Kasumi-1 (cell line): ENCODE measurements around the gene SNCAIP.

Source experiments
- DNase-seq, 2 experiments: peaks; one replicate each; lab custom pipeline; 2025; lab: John Stamatoyannopoulos, UW

Gene SNCAIP

DNA sequence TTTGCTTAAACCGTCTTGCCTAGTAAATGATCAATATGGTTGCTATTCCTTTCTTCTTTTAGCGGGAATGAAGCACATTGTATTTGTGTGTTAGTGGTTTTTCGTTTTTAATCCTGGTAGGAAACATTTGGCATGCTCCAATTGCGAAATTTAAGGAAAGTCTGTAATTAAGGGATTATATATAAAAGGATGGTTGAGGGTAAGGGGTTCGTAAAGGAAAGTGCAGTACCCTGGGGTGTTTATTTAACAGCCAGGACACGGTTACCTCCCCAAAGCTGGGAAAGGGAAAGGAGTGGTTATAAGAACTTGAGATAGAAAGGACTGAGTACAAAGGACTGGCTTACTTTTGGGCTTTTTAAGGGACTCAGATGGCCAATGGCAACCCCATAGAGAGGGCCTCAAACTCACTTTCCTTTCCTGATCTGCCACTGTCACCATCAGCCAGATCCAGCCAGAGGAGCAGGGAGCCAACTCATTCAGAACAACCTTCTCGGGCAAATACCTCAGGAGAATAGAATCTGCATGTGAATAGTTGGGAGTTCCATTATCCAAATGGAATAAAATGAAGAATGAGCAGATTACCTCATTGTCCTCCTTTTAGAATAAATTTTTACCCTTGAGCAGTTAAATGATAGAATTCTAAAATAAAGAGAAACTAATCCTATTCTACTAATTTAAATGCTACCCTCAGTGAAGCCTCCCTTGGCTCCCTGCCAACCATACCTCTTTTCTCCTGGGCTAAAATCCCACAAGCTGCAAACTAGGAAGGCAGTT lies 117.7 kb downstream of the SNCAIP start:
- no peak for DNase-seq

DNA sequence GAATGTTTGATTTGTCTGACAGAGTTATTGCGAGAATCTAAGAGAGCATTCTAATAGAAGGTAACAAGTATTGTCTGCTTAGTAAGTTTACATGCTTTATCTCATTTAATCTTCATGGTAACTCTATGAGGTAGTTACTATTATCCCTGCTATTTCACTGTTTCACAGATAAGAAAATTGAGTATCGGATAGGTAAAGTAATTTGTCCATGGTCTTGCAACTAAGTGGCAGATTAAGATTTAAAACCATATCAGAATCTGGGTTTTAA lies 118.2 kb downstream of the SNCAIP start:
- no peak for DNase-seq

- no peak for DNase-seq
Measured at GRCh38 chr5:122431298-122431697, 119.3 kb downstream of the SNCAIP start.

DNA sequence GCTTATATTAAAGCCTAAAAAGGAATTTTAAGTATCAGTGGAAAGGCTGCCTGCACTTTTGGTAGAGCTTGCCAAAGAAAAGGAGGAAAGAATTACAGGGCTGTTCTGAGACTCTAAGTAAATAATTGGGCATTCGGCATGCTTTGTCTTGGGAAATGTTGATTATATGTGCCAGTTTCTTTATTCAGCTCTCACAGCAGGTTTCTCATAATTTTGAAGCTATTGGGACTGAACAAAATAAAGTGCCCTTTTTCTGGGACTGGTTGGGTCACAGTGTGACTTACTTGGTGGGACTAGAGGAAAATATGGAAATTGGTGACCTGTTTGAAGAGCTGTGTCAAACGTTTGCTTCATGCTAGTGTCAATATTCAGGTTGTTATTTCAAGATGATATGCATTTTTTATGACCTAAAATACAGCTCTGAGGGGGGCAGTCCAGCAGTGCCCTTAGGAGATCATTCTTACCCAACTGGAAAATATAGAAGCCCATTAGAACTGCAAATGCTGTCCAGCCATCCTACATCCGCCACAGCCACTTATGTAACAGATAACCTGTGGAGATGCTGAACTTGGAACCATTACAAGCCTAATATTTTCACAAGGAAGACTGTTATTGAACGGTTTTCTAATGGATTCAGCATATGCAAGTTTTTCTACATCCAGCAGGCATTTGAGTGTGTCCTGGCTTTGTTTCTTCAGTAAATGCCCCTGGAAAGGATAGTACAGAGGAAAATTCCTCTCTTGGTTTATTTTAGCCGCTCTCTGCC lies 122.4 kb downstream of the SNCAIP start:
- no peak for DNase-seq

GRCh38 chr5:122435234-122435633 lies 123.2 kb downstream of the SNCAIP start:
- DNase-seq = no peak

- DNase-seq = no peak
Measured at GRCh38 chr5:122435761-122436160, 123.7 kb downstream of the SNCAIP start.

- no peak for DNase-seq
Measured at GRCh38 chr5:122436615-122437014, 124.6 kb downstream of the SNCAIP start.

DNA sequence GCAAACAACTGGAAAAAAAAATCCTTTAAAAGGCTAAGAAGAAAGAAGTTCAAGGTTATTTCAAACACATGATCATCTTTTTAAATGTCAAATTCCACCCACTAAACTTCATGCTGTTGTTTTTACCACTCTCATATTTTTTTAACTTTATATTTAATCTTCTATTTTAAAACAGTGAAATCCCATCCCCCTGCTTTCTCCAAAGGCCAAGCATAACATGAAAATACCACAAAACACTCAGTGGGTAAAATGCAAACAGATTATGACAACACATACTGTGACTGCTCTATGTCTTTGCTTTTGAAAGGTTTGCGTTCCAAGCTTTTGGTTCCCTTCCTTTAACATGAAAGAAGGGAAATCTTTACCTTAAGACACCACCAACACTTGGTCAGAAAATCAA lies 127.6 kb downstream of the SNCAIP start:
- no peak for DNase-seq

- no peak for DNase-seq
Measured at GRCh38 chr5:122442938-122443337, 130.9 kb downstream of the SNCAIP start.

- no peak for DNase-seq
Measured at GRCh38 chr5:122444411-122444810, 132.4 kb downstream of the SNCAIP start.

- no peak for DNase-seq
Measured at GRCh38 chr5:122445070-122445469, 133.0 kb downstream of the SNCAIP start.

DNA sequence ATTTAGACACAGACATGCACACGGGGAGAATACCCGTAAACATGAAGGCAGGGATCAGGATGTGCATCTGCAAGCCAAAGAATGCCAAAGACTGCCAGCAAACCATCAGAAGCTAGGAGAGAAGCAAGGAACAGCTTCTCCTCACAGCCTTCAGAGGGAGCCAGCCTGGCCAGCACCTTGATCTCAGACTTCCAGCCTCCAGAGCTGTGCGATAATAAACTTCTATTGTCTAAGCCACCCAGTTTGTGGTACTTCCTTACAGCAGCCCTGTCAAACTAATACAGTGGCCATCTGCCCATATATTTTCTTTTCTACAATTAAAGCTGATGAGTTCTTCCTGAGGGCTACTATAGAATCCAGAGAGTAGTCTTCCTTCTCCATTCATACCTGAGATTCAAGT lies 135.0 kb downstream of the SNCAIP start:
- DNase-seq = no peak

DNA sequence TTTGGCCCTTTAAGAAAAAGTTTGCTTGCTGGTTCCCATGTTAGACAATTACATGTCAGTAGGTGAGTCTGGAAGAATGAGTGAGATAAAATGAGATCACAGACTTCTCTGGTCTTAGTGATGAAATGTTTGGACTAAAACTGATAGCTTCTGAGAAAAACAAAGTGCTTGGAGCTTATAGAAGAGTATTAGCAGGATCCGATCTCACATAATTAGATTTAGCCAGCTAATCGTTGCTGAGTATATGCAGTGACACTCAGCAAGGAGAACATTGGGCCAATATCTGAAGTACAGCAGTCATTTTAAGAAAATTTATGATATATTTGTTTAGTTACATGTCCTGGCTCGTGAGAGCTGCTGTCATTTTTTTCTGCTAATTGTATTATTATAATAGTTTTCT lies 135.8 kb downstream of the SNCAIP start:
- no peak for DNase-seq

GRCh38 chr5:122454541-122454940 lies 142.5 kb downstream of the SNCAIP start:
- DNase-seq = no peak

GRCh38 chr5:122455939-122456338 lies 143.9 kb downstream of the SNCAIP start:
- no peak for DNase-seq

GRCh38 chr5:122457178-122457826 lies 145.3 kb downstream of the SNCAIP start:
- DNase-seq = no peak

GRCh38 chr5:122458278-122458872 lies 146.3 kb downstream of the SNCAIP start:
- DNase-seq = peak; percentile 67 to 72

DNA sequence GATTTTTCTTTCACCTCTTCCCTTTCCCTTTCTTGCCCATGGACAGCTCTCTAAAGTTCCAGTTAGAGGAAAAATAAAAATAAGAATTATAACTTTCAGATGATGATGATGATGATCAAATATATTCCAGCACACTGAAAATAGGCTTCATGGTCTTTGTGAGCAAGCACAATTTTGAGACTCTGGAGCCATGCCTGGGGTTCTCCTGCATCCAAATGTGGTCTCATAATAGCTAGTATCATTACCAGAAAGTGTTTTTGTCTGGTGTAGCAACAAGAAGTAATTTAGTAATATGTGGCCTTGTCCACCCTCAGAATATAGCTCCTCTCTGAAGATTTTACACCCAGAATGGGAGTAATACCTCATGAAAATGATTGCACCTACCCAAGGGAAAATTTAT lies 150.4 kb downstream of the SNCAIP start:
- DNase-seq = no peak

- DNase-seq = no peak
Measured at GRCh38 chr5:122463221-122463620, 151.2 kb downstream of the SNCAIP start.

DNA sequence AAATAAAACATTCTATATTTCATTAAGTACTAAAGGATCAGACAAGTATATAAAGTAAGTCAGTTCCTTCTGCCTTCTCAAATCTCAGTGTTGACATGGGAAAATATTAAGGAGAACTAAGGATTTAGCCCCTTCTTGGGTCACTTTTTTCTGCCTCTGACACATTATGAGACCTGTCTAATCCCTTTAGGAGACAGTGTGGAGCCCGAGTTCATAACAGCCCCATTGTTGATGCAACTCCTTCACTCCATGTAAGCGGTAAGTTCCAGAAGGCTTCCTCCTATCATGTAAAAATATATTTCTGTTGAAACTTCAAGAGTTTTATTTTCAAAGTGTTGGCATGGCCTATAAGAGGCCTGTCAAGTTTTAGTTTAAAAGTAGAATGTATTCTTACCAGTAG lies 152.2 kb downstream of the SNCAIP start:
- no peak for DNase-seq

GRCh38 chr5:122465031-122465577 lies 153.1 kb downstream of the SNCAIP start:
- DNase-seq = no peak

GRCh38 chr5:122465994-122466393 lies 154.0 kb downstream of the SNCAIP start:
- no peak for DNase-seq
